KMS-11 (cell line): ENCODE measurements around the gene KRTAP4-9.
"Not testable (repeated sequence)": the region's sequence is repeated elsewhere in the genome, so short reads cannot be mapped to it uniquely, and the experiment has no call there.

Experiments used
- H2AFZ ChIP-seq: fragments of 200-600 bp; sonication (generic); 2 replicates; pipeline ENCODE4 v1.6.1; 2016; ENCODE audit warnings: antibody characterized with exemption, mixed run types, low read depth
- H3K27ac ChIP-seq: fragments of 200-600 bp; sonication (generic); 2 replicates; pipeline ENCODE4 v1.6.1; 2016; ENCODE audit warnings: mild to moderate bottlenecking, mixed run types
- H3K27me3 ChIP-seq: fragments of 200-600 bp; sonication (generic); 2 replicates; pipeline ENCODE4 v1.6.1; 2017; ENCODE audit warnings: mild to moderate bottlenecking, low read depth, mixed run types, moderate library complexity; ENCODE audit not compliant: insufficient read depth
- H3K36me3 ChIP-seq: fragments of 200-600 bp; sonication (generic); 2 replicates; pipeline ENCODE4 v1.6.1; 2017; ENCODE audit warnings: mild to moderate bottlenecking, mixed run types; ENCODE audit not compliant: insufficient read depth
- H3K4me1 ChIP-seq: fragments of 200-600 bp; sonication (generic); 2 replicates; pipeline ENCODE4 v1.6.1; 2016; ENCODE audit warnings: mild to moderate bottlenecking, low read depth, mixed run types; ENCODE audit not compliant: poor library complexity, severe bottlenecking
- H3K4me2 ChIP-seq: fragments of 200-600 bp; sonication (generic); 2 replicates; pipeline ENCODE4 v1.7.0; 2016; ENCODE audit warnings: mild to moderate bottlenecking, mixed run types
- H3K4me3 ChIP-seq: fragments of 200-600 bp; sonication (generic); IDR thresholded peaks from 2 replicates; pipeline ENCODE4 v1.6.1; 2017; ENCODE audit warnings: low read depth, low read length, mixed read lengths; ENCODE audit not compliant: insufficient read depth
- H3K79me2 ChIP-seq: fragments of 200-600 bp; sonication (generic); 2 replicates; pipeline ENCODE4 v1.6.1; 2016; ENCODE audit warnings: low read depth, mixed run types; ENCODE audit not compliant: insufficient read depth
- H3K9ac ChIP-seq: fragments of 200-600 bp; sonication (generic); 2 replicates; pipeline ENCODE4 v1.6.1; 2016; ENCODE audit warnings: mild to moderate bottlenecking, mixed run types
- H4K20me1 ChIP-seq: fragments of 200-600 bp; sonication (generic); 2 replicates; pipeline ENCODE4 v1.6.1; 2016; ENCODE audit warnings: mild to moderate bottlenecking, mixed run types; ENCODE audit not compliant: insufficient read depth
- TF ChIP-seq, protein P1 (sequence below): fragments of 200-600 bp; sonication (generic); conservative IDR thresholded peaks from 2 replicates; pipeline ENCODE4 v1.6.1; 2017; ENCODE audit warnings: low read depth, mild to moderate bottlenecking, antibody characterized with exemption, low read length, moderate library complexity, mixed read lengths

Gene KRTAP4-9

DNA sequence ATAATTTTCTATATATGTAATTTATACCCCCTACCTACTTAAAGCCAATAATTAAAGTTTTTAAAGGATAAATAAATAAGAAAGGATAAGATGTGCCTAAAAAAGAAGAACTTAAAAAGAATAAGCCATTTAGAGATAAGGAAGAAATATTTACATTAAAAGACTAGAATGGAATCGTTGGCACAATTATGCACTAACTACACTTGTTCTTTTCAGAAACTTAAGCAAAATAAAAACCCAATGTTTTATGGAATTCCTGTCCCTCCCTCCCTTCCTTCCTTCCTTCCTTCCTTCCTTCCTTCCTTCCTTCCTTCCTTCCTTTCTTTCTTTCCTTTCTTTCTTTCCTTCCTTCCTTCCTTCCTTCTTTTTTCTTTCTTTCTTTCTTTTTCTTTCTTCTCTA is 39.7 kb downstream of the KRTAP4-9 start:
- Histone ChIP-seq H3K27ac (no peak overlapping the region), H3K4me2 (no peak overlapping the region), H3K27me3 (no peaks in the 10 kb centered on the region), H4K20me1 (no peaks in the 10 kb centered on the region), H3K4me1 (no peaks in the 10 kb centered on the region), H3K79me2 (no peaks in the 10 kb centered on the region), H2AFZ (no peak overlapping the region), H3K36me3 (no peaks in the 10 kb centered on the region), H3K4me3 (no peak overlapping the region), H3K9ac (no peak overlapping the region)
- TF ChIP-seq, protein P1, sequence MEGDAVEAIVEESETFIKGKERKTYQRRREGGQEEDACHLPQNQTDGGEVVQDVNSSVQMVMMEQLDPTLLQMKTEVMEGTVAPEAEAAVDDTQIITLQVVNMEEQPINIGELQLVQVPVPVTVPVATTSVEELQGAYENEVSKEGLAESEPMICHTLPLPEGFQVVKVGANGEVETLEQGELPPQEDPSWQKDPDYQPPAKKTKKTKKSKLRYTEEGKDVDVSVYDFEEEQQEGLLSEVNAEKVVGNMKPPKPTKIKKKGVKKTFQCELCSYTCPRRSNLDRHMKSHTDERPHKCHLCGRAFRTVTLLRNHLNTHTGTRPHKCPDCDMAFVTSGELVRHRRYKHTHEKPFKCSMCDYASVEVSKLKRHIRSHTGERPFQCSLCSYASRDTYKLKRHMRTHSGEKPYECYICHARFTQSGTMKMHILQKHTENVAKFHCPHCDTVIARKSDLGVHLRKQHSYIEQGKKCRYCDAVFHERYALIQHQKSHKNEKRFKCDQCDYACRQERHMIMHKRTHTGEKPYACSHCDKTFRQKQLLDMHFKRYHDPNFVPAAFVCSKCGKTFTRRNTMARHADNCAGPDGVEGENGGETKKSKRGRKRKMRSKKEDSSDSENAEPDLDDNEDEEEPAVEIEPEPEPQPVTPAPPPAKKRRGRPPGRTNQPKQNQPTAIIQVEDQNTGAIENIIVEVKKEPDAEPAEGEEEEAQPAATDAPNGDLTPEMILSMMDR: no peak

DNA sequence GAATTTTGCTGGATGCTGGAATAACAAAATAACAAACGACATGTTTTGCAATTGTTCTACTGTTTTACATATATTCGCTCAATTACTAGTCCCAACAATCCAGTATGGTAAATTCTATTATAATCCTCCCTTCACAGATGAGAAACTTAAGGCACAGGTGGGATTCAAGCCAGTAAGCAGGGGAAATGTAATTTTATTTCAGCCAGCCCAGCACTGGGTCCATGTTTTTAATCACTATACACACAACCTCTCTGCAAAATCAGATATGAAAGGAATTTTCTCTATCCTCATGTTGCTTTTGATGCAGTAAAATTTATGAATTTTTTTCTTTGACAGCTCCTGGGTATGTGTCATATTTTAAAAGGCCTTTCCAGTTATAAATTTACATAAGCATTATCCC is 40.1 kb downstream of the KRTAP4-9 start:
- Histone ChIP-seq H3K36me3 (no peaks in the 10 kb centered on the region), H2AFZ (no peak overlapping the region), H3K4me1 (no peaks in the 10 kb centered on the region), H3K27ac (no peak overlapping the region), H3K79me2 (no peaks in the 10 kb centered on the region), H3K4me3 (no peak overlapping the region), H4K20me1 (no peaks in the 10 kb centered on the region), H3K9ac (no peak overlapping the region), H3K27me3 (no peaks in the 10 kb centered on the region), H3K4me2 (no peak overlapping the region)
- TF ChIP-seq, protein P1: no peak

DNA sequence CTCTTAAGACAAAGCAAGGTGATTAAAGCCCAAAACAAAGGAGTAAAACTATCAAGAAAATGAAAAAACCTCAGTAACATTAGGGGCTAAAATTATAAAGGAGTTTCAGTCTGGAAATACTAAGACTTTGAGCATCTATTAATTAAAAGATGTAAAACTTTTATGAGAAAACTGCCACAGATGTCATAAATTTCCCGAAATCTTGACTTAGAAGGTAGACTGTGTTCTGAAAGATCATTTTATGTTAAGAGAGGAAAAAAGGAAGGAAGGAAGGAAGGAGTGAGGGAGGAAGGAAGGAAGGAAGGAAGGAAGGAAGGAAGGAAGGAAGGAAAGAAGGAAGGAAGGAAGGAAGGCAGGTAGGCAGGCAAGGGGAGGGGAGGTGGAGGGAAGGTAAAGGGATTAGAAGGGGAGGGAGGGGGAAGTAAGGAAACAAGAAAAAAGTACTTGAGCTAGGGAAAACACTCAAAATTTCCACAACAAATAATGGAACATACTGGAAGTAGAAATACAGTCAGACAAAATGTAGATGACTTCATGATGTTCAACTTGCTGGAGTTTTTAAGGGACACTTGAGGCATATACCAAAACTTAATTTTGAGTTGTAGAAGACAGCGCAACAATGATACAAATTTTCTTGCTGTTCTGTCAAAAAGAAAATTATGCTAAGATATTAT is 42.5 kb downstream of the KRTAP4-9 start:
- Histone ChIP-seq H3K27ac (no peak overlapping the region), H3K27me3 (no peaks in the 10 kb centered on the region), H4K20me1 (no peaks in the 10 kb centered on the region), H3K36me3 (no peaks in the 10 kb centered on the region), H3K79me2 (no peaks in the 10 kb centered on the region), H2AFZ (no peak overlapping the region), H3K4me3 (no peak overlapping the region), H3K4me2 (no peak overlapping the region), H3K4me1 (no peaks in the 10 kb centered on the region), H3K9ac (no peak overlapping the region)
- TF ChIP-seq, protein P1: no peak

DNA sequence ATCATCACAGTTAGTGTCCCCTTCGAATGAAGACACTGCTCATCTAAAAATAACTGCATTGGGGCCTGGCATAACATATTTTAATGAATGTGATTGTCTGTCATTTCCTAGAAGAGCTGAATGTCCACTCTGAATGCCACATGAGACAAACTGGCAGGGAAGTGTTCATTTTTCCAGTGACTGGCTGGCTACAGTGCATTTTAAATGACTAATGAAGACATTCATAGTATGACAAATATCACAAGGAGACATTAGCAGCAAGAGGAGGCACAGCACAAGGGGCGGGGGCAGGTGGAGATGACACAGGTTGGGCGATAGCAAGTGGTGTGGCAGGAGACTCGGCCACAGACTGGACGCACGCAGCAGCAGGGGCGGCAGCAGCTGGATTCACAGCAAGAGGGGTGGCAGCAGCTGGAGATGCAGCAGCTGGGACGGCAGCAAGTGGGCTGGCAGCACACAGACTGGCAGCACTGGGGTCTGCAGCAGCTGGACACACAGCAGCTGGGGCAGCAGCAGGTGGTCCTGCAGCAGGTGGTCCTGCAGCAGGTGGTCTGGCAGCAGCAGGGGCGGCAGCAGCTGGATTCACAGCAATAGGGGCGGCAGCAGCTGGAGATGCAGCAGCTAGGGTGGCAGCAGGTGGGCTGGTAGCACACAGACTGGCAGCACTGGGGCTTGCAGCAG is 43.9 kb downstream of the KRTAP4-9 start:
- H3K27me3 ChIP-seq, H3K27ac ChIP-seq, H2AFZ ChIP-seq, H3K36me3 ChIP-seq, H3K4me1 ChIP-seq, H3K79me2 ChIP-seq, H3K4me2 ChIP-seq, H3K9ac ChIP-seq, H4K20me1 ChIP-seq, H3K4me3 ChIP-seq: not testable (repeated sequence)

DNA sequence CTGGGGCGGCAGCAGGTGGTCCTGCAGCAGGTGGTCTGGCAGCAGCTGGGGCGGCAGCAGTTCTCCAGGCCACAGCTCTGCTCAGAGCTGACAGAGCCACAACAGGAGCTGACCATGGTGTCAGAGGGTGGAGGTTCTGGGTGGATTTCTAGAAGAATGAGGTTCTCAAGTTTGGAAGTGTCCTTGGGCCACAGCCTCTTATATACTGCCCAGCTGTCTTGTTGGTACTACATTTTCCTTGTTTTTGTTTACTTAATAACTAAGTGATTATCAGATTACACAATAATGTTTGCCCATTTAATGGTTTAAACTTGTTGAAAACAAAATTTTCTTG is 44.4 kb downstream of the KRTAP4-9 start, which contains the start of gene KRTAP4-5:
Gene KRTAP4-5 (minus strand): TSS at position 174 of the 334 bp plus-strand sequence. CDS start 58 bp downstream, at position 116.
- no peaks in the 10 kb centered on the region for H3K27me3 ChIP-seq
- H3K4me2 ChIP-seq: no peak within 1 kb of the TSS
- no peaks in the 10 kb centered on the region for H4K20me1 ChIP-seq
- no peak within 1 kb of the TSS for H3K4me3 ChIP-seq
- TF ChIP-seq, protein P1: no peak
- no peaks in the 10 kb centered on the region for H3K4me1 ChIP-seq
- H3K9ac ChIP-seq: no peak within 1 kb of the TSS
- no peaks in the 10 kb centered on the region for H3K79me2 ChIP-seq
- no peak within 1 kb of the TSS for H2AFZ ChIP-seq
- no peaks in the 10 kb centered on the region for H3K36me3 ChIP-seq
- H3K27ac ChIP-seq: no peak within 1 kb of the TSS
